K562 (cell line): ENCODE measurements around the gene EIF3I. TPM values are rescaled to one million over a fixed set of nuclear protein-coding genes. Genes with fewer than 3 reads are reported as not detected.

Experiments
- EHMT2 ChIP-seq: fragments of 450-650 bp; IDR thresholded peaks from 2 replicates; pipeline ENCODE4 v1.6.1; 2018; ENCODE audit warnings: antibody characterized with exemption
- ELK1 ChIP-seq: sonication (generic); formaldehyde crosslinking; IDR thresholded peaks from 2 replicates; pipeline ENCODE4 v1.8.1; 2022; ENCODE audit warnings: missing genetic modification reagents
- HNRNPK ChIP-seq: fragments of 200-400 bp; formaldehyde crosslinking; IDR thresholded peaks from one replicate; pipeline ENCODE4 v1.6.1; 2018; ENCODE audit warnings: mild to moderate bottlenecking, low read depth, low read length; ENCODE audit not compliant: poor library complexity, severe bottlenecking
- LEF1 ChIP-seq: fragments of 450-650 bp; IDR thresholded peaks from 2 replicates; pipeline ENCODE4 v1.6.1; 2016; ENCODE audit warnings: mild to moderate bottlenecking
- NR2C1 ChIP-seq, 2 experiments: fragments of 450-650 bp; IDR thresholded peaks; 2 replicates each; pipeline ENCODE4 v1.6.1; 2017; ENCODE audit warnings: mild to moderate bottlenecking in 2 of 2, antibody characterized with exemption in 1 of 2, inconsistent platforms in 1 of 2, missing compliant biosample characterization in 1 of 2, missing genetic modification characterization in 1 of 2
- PHB2 ChIP-seq: fragments of 450-650 bp; IDR thresholded peaks from 2 replicates; pipeline ENCODE4 v1.6.1; 2017; ENCODE audit warnings: low read depth
- SIN3A ChIP-seq, 2 experiments: fragments of 150-350 bp in 1 of 2; IDR thresholded peaks; 2 replicates each; pipeline ENCODE4 v1.6.1; 2011 to 2016; ENCODE audit warnings: borderline replicate concordance in 2 of 2, low read depth in 2 of 2, low read length in 2 of 2, mild to moderate bottlenecking in 2 of 2, moderate library complexity in 2 of 2; ENCODE audit not compliant: control insufficient read depth in 1 of 2
- SNRNP70 ChIP-seq: fragments of 200-400 bp; formaldehyde crosslinking; optimal IDR thresholded peaks from 2 replicates; pipeline ENCODE3; 2017; ENCODE audit warnings: low read depth, low read length
- ZNF766 ChIP-seq: fragments of 200-800 bp; sonication (Bioruptor generic); conservative IDR thresholded peaks from 2 replicates; pipeline ENCODE4 v1.6.1; 2016; ENCODE audit warnings: missing genetic modification characterization, missing compliant biosample characterization
- ZZZ3 ChIP-seq: fragments of 450-650 bp; IDR thresholded peaks from 2 replicates; pipeline ENCODE4 v1.6.1; 2016; ENCODE audit warnings: antibody characterized with exemption, mild to moderate bottlenecking, moderate library complexity
- polyA plus RNA-seq, 8 experiments: library from polyadenylated mRNA; depleted of rRNA in 4 of 8; stranded (reverse) in 5 of 8; unstranded in 3 of 8; fragments of >200 nt; fragmentation: Nextera tagmentation in 2 of 8; fragmentation: Illumina TruSeq in 1 of 8; extraction: Ambion mirVana in 2 of 8; extraction: Trizol in 1 of 8; gene quantifications; 2 replicates each; pipeline versions ENCODE4 v1.2.1 to v1.2.3, GENCODE V29; 2011 to 2014; ENCODE audit warnings: inconsistent platforms in 1 of 8, missing spikeins in 1 of 8
- total RNA-seq, 7 experiments: library from RNA; depleted of rRNA in 6 of 7; stranded (reverse); fragments of >200 nt in 6 of 7; fragmentation: Illumina TruSeq in 2 of 7; extraction: Trizol in 2 of 7; gene quantifications; 2 replicates each; pipeline versions ENCODE4 v1.2.1 to v1.2.3, GENCODE V29; 2011 to 2021; ENCODE audit warnings: low replicate concordance in 1 of 7
- TF ChIP-seq, protein P1 (sequence below), 2 experiments: fragments of 450-650 bp; formaldehyde crosslinking in 1 of 2; IDR thresholded peaks; 2 replicates each; pipeline versions ENCODE4 v1.4.0 to v1.6.1; 2014 to 2020; ENCODE audit warnings: mild to moderate bottlenecking in 2 of 2, borderline replicate concordance in 1 of 2, low read depth in 1 of 2
- TF ChIP-seq, protein P2 (sequence below): sonication (generic); formaldehyde crosslinking; IDR thresholded peaks from 2 replicates; pipeline ENCODE4 v1.8.0; 2022; ENCODE audit warnings: missing genetic modification reagents, mild to moderate bottlenecking, moderate library complexity, borderline replicate concordance
- TF ChIP-seq, protein P3 (sequence below): sonication (generic); formaldehyde crosslinking; IDR thresholded peaks from 2 replicates; pipeline ENCODE4 v1.8.1; 2023; ENCODE audit warnings: mild to moderate bottlenecking, missing genetic modification reagents

The EIF3I gene
- total and polyA plus RNA-seq, 9 of the 15 experiments (the other 6 are each of a cell fraction or from before 2014, with no cell fraction given) = 414 to 1,526 (median 635) TPM

GRCh38 chr1:32247983-32248889 is 26.0 kb downstream of the EIF3I start (continued):
- TF ChIP-seq, protein P1, sequence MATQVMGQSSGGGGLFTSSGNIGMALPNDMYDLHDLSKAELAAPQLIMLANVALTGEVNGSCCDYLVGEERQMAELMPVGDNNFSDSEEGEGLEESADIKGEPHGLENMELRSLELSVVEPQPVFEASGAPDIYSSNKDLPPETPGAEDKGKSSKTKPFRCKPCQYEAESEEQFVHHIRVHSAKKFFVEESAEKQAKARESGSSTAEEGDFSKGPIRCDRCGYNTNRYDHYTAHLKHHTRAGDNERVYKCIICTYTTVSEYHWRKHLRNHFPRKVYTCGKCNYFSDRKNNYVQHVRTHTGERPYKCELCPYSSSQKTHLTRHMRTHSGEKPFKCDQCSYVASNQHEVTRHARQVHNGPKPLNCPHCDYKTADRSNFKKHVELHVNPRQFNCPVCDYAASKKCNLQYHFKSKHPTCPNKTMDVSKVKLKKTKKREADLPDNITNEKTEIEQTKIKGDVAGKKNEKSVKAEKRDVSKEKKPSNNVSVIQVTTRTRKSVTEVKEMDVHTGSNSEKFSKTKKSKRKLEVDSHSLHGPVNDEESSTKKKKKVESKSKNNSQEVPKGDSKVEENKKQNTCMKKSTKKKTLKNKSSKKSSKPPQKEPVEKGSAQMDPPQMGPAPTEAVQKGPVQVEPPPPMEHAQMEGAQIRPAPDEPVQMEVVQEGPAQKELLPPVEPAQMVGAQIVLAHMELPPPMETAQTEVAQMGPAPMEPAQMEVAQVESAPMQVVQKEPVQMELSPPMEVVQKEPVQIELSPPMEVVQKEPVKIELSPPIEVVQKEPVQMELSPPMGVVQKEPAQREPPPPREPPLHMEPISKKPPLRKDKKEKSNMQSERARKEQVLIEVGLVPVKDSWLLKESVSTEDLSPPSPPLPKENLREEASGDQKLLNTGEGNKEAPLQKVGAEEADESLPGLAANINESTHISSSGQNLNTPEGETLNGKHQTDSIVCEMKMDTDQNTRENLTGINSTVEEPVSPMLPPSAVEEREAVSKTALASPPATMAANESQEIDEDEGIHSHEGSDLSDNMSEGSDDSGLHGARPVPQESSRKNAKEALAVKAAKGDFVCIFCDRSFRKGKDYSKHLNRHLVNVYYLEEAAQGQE (IDR thresholded peaks at IDR 0.05; ENCODE audit: borderline replicate concordance) = peak; percentile 78; the same call in 1 of the 2 replicates
- TF ChIP-seq, protein P1 (CRISPR knock-in tag; IDR thresholded peaks at IDR 0.05; ENCODE audit: low read depth) = no peak
- TF ChIP-seq, protein P2, sequence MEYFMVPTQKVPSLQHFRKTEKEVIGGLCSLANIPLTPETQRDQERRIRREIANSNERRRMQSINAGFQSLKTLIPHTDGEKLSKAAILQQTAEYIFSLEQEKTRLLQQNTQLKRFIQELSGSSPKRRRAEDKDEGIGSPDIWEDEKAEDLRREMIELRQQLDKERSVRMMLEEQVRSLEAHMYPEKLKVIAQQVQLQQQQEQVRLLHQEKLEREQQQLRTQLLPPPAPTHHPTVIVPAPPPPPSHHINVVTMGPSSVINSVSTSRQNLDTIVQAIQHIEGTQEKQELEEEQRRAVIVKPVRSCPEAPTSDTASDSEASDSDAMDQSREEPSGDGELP = peak; percentile 95
- TF ChIP-seq, protein P3, sequence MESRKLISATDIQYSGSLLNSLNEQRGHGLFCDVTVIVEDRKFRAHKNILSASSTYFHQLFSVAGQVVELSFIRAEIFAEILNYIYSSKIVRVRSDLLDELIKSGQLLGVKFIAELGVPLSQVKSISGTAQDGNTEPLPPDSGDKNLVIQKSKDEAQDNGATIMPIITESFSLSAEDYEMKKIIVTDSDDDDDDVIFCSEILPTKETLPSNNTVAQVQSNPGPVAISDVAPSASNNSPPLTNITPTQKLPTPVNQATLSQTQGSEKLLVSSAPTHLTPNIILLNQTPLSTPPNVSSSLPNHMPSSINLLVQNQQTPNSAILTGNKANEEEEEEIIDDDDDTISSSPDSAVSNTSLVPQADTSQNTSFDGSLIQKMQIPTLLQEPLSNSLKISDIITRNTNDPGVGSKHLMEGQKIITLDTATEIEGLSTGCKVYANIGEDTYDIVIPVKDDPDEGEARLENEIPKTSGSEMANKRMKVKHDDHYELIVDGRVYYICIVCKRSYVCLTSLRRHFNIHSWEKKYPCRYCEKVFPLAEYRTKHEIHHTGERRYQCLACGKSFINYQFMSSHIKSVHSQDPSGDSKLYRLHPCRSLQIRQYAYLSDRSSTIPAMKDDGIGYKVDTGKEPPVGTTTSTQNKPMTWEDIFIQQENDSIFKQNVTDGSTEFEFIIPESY (CRISPR knock-in tag) = peak; percentile 84
- TF ChIP-seq ZNF766 (CRISPR knock-in tag) (no peak), EHMT2 (0 out of 2 replicates have a peak, but pooled peaks have one; percentile 40), SNRNP70 (no peak), NR2C1 (IDR thresholded peaks at IDR 0.05) (no peak), NR2C1 (tag; IDR thresholded peaks at IDR 0.05) (no peak), SIN3A (IDR thresholded peaks at IDR 0.05; ENCODE audit: borderline replicate concordance in 2 of 2, control insufficient read depth in 1 of 2, low read depth in 2 of 2, low read length in 2 of 2) (0 out of 4 replicates have a peak, but pooled peaks of 1 of the 2 experiments have one; percentile 58), HNRNPK (peak; percentile 86), PHB2 (no peak), ELK1 (CRISPR knock-in tag) (no peak), ZZZ3 (no peak), LEF1 (no peak)
